Measurements from ENCODE around the gene CLEC11A.

CLEC11A gene

GRCh38 chr19:50723069-50723468 lies at the start of gene CLEC11A:
CLEC11A (plus strand) TSS chr19:50723364; CDS start chr19:50723526, 162 bp downstream.
- no peak for DNase-seq

GRCh38 chr19:50676625-50677197 lies 46.5 kb upstream of the CLEC11A start:
- DNase-seq, result no peak

- no peak for DNase-seq
Observed at GRCh38 chr19:50677636-50678035, 45.5 kb upstream of the CLEC11A start.

GRCh38 chr19:50678323-50678722 lies 44.8 kb upstream of the CLEC11A start:
- DNase-seq, result no peak

- DNase-seq, result peak; percentile 80 to 89
Observed at GRCh38 chr19:50679177-50680125, 43.7 kb upstream of the CLEC11A start.

GRCh38 chr19:50686310-50687032 lies 36.7 kb upstream of the CLEC11A start:
- no peak for DNase-seq

GRCh38 chr19:50688766-50689165 lies 34.4 kb upstream of the CLEC11A start:
- no peak for DNase-seq

GRCh38 chr19:50690439-50690838 lies 32.7 kb upstream of the CLEC11A start:
- DNase-seq, result no peak

- DNase-seq, result no peak
Observed at GRCh38 chr19:50693064-50693975, 29.8 kb upstream of the CLEC11A start.

- no peak for DNase-seq
Observed at GRCh38 chr19:50694815-50695145, 28.4 kb upstream of the CLEC11A start.

- no peak for DNase-seq
Observed at GRCh38 chr19:50695251-50696093, 27.7 kb upstream of the CLEC11A start.

GRCh38 chr19:50696094-50696483 lies 27.1 kb upstream of the CLEC11A start:
- DNase-seq, result no peak

GRCh38 chr19:50697414-50698124 lies 25.6 kb upstream of the CLEC11A start:
- no peak for DNase-seq

GRCh38 chr19:50701367-50701985 lies 21.7 kb upstream of the CLEC11A start:
- no peak for DNase-seq

GRCh38 chr19:50702158-50702870 lies 20.9 kb upstream of the CLEC11A start:
- DNase-seq, result no peak

GRCh38 chr19:50702871-50703829 lies 20.0 kb upstream of the CLEC11A start:
- no peak for DNase-seq

- no peak for DNase-seq
Observed at GRCh38 chr19:50703915-50704796, 19.0 kb upstream of the CLEC11A start.
